ENCODE measurements around the gene KCNAB2.

Gene KCNAB2

DNA sequence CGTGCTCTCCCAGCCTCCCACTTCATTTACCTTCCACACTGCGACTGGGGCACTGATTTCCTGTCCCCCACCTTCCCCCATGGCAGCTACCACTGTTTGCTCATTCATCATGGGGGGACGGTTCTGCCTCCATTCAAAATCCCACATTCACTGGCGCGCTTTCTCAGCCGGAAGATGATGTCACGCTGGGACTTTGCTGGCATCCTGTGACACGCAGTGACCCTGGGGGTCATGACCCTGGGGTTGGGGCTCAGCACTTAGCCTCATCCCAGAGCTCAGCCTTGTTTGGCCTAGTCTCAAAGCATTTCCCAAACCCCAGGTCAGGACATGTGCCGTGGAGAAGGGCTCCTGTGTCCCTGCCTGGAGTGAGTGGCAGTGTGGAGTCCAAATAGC is 582 bp upstream of the KCNAB2 start:
- TF ChIP-seq CTCF (IDR thresholded peaks at IDR 0.05; ENCODE audit: low read depth, low read length), result no peak
- DNase-seq (ENCODE audit: low read depth in 2 of 2), result no peak
- no peak overlapping the region for H3K4me3 ChIP-seq (replicated peaks in 1 of 2; ENCODE audit: low read depth in 2 of 2, low read length in 2 of 2)

DNA sequence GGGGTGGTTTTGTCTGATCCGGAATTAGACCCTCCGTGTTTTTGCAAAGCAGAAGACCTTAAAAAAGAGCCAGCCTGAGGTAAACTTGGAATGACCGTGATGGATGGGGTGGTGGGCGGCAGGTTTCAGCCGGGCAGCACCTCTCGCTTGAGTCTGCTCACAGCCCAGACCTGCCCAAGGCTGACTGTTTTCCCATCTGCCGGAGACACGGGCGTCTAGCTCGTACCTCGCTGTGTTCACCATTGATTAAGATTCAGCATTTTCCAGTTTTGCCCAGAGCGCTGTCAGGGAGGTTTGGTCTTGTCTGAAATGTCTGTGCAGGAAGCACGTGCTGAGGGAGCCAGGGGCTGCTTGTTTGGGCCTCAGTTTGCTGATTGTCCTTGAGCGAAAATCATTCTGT is 591 bp downstream of the KCNAB2 start:
- no peak for DNase-seq (ENCODE audit: low read depth in 2 of 2)
- no peak for TF ChIP-seq CTCF (IDR thresholded peaks at IDR 0.05; ENCODE audit: low read depth, low read length)
- no peak overlapping the region for H3K4me3 ChIP-seq (replicated peaks in 1 of 2; ENCODE audit: low read depth in 2 of 2, low read length in 2 of 2)

GRCh38 chr1:6048179-6048867 is 2.6 kb downstream of the KCNAB2 start:
- no peak for TF ChIP-seq CTCF (IDR thresholded peaks at IDR 0.05; ENCODE audit: low read depth, low read length)

GRCh38 chr1:6049419-6049818 is 3.7 kb downstream of the KCNAB2 start:
- DNase-seq (ENCODE audit: low read depth in 2 of 2), result no peak
- TF ChIP-seq CTCF (IDR thresholded peaks at IDR 0.05; ENCODE audit: low read depth, low read length), result no peak
- no peak overlapping the region for H3K4me3 ChIP-seq (replicated peaks in 1 of 2; ENCODE audit: low read depth in 2 of 2, low read length in 2 of 2)

More at GRCh38 chr1:6048179-6048867, 2.6 kb downstream of the KCNAB2 start:
- no peak for DNase-seq (ENCODE audit: low read depth in 2 of 2)
- H3K4me3 ChIP-seq (replicated peaks in 1 of 2; ENCODE audit: low read depth in 2 of 2, low read length in 2 of 2), result no peak overlapping the region

DNA sequence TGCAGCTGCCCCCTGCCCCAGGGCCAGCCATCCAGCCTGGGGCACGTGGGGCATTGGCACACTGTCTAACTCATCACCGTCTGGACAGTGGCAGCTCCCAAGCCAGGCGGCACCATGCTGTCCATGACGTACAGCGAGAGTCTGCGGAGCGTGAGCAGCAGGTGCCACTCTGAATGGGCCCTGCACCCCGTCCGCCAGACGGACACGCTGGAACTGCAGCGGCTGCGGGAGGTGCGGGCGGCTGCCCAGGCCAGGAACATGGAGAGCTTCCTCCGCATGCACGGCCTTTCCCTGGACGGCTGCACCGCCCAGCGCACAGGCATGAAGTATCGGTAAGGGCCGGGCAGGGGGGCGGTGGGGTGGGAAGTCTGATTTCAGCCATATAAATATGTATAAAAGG is 5.7 kb downstream of the KCNAB2 start:
- H3K4me3 ChIP-seq (replicated peaks in 1 of 2; ENCODE audit: low read depth in 2 of 2, low read length in 2 of 2), result no peak overlapping the region
- no peak for DNase-seq (ENCODE audit: low read depth in 2 of 2)

GRCh38 chr1:6052543-6053205 is 7.0 kb downstream of the KCNAB2 start:
- TF ChIP-seq CTCF (IDR thresholded peaks at IDR 0.05; ENCODE audit: low read depth, low read length), result peak; percentile 46
- no peak overlapping the region for H3K4me3 ChIP-seq (replicated peaks in 1 of 2; ENCODE audit: low read depth in 2 of 2, low read length in 2 of 2)
- peak; percentile 72 to 79 for DNase-seq (ENCODE audit: low read depth in 2 of 2)

More for the DNA sequence above, 5.7 kb downstream of the KCNAB2 start:
- no peak for TF ChIP-seq CTCF (IDR thresholded peaks at IDR 0.05; ENCODE audit: low read depth, low read length)

All from cardiac fibroblast (primary cell).